PFSK-1 (cell line): ENCODE data around the gene CEP41.

Experiments
- FOXP2 ChIP-seq: optimal IDR thresholded peaks from 2 replicates; pipeline ENCODE3; 2011; ENCODE audit warnings: borderline replicate concordance, control low read depth, inconsistent platforms; ENCODE audit not compliant: insufficient read depth; ENCODE audit errors: extremely low read length, extremely low read depth
- POLR2AphosphoS5 ChIP-seq: IDR thresholded peaks from 2 replicates; pipeline ENCODE4 v1.6.1; 2012; ENCODE audit warnings: low read depth, mild to moderate bottlenecking, control low read depth, low read length, moderate library complexity
- SIN3A ChIP-seq: IDR thresholded peaks from 2 replicates; pipeline ENCODE4 v1.6.1; 2012; ENCODE audit warnings: mild to moderate bottlenecking, low read length, moderate library complexity, borderline replicate concordance; ENCODE audit not compliant: insufficient read depth
- TAF1 ChIP-seq: IDR thresholded peaks from 2 replicates; pipeline ENCODE4 v1.6.1; 2012; ENCODE audit warnings: low read length, control low read depth, borderline replicate concordance; ENCODE audit not compliant: insufficient read depth
- TF ChIP-seq, protein P1 (sequence below), 2 experiments: IDR thresholded peaks; 2 replicates each; pipeline versions ENCODE4 v1.6.1 to v1.8.0; 2011 to 2012; ENCODE audit warnings: low read depth in 2 of 2, low read length in 2 of 2, control low read depth in 1 of 2, inconsistent platforms in 1 of 2, mild to moderate bottlenecking in 1 of 2, moderate library complexity in 1 of 2; ENCODE audit not compliant: insufficient read depth in 1 of 2

Gene CEP41

DNA sequence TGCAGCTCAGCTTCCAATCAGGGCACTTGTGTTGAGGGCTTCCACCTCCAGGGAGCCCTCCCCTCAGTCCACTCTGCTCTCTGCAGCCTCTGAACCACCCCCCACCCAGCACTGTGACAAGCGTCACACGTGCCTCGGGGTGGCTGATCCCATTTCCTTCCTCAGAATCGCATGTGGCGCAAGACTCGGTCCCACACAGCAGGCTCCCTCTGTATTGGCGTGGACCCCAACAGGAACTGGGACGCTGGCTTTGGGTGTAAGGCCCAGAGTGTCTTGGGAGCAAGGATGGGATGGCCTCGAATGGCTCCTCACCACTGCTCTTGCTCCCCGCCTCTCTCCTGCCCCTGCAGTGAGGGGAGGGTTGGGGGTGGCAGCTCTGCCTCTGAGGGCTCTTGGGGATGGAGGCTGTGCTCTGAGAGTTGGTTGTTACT is 56.4 kb downstream of the CEP41 start:
- TF ChIP-seq SIN3A (no peak), TAF1 (no peak), POLR2AphosphoS5 (no peak), FOXP2 (no peak)
- TF ChIP-seq, protein P1, sequence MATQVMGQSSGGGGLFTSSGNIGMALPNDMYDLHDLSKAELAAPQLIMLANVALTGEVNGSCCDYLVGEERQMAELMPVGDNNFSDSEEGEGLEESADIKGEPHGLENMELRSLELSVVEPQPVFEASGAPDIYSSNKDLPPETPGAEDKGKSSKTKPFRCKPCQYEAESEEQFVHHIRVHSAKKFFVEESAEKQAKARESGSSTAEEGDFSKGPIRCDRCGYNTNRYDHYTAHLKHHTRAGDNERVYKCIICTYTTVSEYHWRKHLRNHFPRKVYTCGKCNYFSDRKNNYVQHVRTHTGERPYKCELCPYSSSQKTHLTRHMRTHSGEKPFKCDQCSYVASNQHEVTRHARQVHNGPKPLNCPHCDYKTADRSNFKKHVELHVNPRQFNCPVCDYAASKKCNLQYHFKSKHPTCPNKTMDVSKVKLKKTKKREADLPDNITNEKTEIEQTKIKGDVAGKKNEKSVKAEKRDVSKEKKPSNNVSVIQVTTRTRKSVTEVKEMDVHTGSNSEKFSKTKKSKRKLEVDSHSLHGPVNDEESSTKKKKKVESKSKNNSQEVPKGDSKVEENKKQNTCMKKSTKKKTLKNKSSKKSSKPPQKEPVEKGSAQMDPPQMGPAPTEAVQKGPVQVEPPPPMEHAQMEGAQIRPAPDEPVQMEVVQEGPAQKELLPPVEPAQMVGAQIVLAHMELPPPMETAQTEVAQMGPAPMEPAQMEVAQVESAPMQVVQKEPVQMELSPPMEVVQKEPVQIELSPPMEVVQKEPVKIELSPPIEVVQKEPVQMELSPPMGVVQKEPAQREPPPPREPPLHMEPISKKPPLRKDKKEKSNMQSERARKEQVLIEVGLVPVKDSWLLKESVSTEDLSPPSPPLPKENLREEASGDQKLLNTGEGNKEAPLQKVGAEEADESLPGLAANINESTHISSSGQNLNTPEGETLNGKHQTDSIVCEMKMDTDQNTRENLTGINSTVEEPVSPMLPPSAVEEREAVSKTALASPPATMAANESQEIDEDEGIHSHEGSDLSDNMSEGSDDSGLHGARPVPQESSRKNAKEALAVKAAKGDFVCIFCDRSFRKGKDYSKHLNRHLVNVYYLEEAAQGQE (IDR thresholded peaks at IDR 0.05; ENCODE audit: insufficient read depth in 1 of 2, low read depth in 2 of 2, low read length in 2 of 2): no peak

DNA sequence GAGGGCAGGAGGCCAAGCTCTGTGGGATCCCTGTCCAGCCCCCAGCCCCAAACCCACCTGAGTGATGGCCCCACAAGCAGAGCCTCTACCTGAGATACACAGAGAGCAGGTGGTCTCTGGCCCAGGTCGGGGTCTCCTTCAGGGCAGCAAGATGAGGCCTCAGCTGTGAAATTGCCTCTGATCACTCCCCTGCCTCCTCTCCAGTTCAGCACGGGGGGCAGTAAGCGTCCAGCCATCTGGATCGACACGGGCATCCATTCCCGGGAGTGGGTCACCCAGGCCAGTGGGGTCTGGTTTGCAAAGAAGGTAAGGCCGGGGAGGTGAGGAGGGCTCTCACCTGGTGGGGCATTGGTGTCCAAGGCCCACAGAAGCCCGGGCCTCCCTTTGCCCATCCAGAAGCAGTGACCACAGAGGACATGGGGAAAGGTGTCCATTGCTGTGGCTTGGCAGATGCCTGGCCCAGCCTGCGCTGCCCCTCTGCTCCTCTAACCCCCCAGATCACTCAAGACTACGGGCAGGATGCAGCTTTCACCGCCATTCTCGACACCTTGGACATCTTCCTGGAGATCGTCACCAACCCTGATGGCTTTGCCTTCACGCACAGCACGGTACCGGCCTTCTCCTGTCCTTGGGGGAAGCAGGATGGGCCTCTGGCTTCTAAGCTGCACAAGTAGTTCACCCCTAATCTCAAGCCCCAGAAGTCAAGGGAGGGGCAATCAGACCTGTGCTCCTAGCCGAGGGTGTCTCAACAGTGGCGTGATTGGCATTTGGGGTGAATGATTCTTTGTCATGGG is 57.4 kb downstream of the CEP41 start:
- no peak for TF ChIP-seq POLR2AphosphoS5
- TF ChIP-seq, protein P1 (IDR thresholded peaks at IDR 0.05; ENCODE audit: insufficient read depth in 1 of 2, low read depth in 2 of 2, low read length in 2 of 2): no peak
- no peak for TF ChIP-seq FOXP2
- TF ChIP-seq TAF1: no peak
- TF ChIP-seq SIN3A: no peak

DNA sequence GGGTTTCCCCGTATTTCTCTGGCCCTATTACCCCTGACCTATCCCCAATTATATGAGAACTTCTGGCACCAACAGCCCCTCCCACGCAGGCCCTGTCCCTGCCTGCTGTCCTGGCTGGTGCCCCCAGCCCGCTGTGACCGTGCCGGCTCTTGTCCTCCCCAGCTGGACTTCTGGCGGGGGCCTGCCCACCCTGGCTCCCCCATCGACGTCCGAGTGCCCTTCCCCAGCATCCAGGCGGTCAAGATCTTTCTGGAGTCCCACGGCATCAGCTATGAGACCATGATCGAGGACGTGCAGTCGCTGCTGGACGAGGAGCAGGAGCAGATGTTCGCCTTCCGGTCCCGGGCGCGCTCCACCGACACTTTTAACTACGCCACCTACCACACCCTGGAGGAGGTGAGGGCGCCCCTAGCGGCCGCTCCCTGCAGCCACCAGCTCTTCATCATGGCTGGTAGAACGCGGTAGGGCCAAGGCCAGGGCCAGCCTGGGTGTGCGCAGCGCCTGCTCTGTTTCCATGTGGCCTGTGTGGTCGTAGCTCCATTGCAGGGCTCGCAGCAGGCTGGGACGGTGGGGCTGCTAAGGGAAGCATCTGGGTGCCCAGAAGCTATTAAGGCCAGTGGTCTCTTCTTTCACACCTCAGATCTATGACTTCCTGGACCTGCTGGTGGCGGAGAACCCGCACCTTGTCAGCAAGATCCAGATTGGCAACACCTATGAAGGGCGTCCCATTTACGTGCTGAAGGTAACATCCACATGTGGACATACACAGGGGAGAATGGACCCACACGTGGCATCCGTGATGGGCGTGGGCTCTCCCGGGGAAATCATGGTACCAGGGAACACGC is 59.1 kb downstream of the CEP41 start:
- TF ChIP-seq, protein P1 (IDR thresholded peaks at IDR 0.05; ENCODE audit: insufficient read depth in 1 of 2, low read depth in 2 of 2, low read length in 2 of 2): no peak
- TF ChIP-seq FOXP2 (no peak), POLR2AphosphoS5 (no peak), TAF1 (no peak), SIN3A (no peak)

DNA sequence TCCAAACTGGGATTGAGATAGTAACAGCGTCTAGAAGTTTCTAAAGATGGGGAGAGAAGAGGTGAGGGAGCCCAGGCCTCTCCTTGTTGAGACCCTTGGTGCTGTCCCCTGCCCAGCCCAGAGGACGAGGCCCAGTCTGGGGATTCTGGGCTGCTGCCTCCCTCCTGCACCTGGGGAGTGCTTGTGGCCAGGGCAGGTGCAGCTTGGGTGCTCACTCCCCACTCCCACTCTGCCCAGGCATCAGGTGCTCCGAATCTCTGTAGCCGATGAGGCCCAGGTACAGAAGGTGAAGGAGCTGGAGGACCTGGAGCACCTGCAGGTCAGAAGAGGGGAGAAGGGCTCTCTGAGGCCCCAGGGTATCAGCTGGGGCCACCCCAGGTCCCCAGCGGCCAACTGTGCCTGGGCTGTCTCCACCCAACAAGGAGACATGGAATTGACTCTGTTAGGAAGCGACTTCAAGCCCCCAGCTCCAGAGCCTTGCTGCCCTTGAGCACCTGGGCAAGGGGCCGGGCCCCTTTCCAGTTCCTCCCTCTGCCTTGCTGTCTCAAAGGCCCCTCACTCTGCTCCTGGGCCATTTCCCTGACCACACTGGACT is 59.9 kb downstream of the CEP41 start:
- no peak for TF ChIP-seq FOXP2
- no peak for TF ChIP-seq POLR2AphosphoS5
- no peak for TF ChIP-seq TAF1
- no peak for TF ChIP-seq SIN3A
- TF ChIP-seq, protein P1 (IDR thresholded peaks at IDR 0.05; ENCODE audit: insufficient read depth in 1 of 2, low read depth in 2 of 2, low read length in 2 of 2): no peak
